ENCODE data around the gene PSORS1C1.
"Not testable (repeated sequence)": the region's sequence is repeated elsewhere in the genome, so short reads cannot be mapped to it uniquely, and the experiment has no call there.

PSORS1C1 gene

GRCh38 chr6:31179042-31179386 is 64.4 kb downstream of the PSORS1C1 start:
- H3K4me3 ChIP-seq (ENCODE audit: low read length): no peak overlapping the region
- no peak for DNase-seq (ENCODE audit: low read depth)
- TF ChIP-seq, protein P1, sequence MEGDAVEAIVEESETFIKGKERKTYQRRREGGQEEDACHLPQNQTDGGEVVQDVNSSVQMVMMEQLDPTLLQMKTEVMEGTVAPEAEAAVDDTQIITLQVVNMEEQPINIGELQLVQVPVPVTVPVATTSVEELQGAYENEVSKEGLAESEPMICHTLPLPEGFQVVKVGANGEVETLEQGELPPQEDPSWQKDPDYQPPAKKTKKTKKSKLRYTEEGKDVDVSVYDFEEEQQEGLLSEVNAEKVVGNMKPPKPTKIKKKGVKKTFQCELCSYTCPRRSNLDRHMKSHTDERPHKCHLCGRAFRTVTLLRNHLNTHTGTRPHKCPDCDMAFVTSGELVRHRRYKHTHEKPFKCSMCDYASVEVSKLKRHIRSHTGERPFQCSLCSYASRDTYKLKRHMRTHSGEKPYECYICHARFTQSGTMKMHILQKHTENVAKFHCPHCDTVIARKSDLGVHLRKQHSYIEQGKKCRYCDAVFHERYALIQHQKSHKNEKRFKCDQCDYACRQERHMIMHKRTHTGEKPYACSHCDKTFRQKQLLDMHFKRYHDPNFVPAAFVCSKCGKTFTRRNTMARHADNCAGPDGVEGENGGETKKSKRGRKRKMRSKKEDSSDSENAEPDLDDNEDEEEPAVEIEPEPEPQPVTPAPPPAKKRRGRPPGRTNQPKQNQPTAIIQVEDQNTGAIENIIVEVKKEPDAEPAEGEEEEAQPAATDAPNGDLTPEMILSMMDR (conservative IDR thresholded peaks at IDR 0.05; ENCODE audit: low read depth, low read length): no peak

DNA sequence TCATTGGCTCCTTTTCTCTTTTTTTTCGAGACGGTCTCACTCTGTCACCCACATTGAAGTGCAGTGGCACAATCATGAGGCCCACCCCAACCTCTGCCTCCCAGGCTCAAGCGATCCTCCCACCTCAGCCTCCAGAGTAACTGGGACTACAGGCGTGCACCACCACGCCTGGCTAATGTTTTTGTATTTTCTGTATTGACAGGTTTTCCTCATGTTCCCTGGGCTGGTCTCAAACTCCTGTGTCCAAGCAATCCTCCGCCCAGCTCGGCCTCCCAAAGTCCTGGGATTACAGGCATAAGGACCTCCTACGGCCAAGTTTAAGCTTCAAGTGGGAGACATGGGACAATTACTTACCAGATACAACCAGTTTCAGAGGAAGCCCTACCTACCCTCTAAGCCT is 65.3 kb downstream of the PSORS1C1 start:
- TF ChIP-seq, protein P1 (conservative IDR thresholded peaks at IDR 0.05; ENCODE audit: low read depth, low read length): no peak
- peak overlapping the region; percentile 34 for H3K4me3 ChIP-seq (ENCODE audit: low read length)
- no peak for DNase-seq (ENCODE audit: low read depth)

GRCh38 chr6:31180500-31180899 is 65.9 kb downstream of the PSORS1C1 start:
- H3K4me3 ChIP-seq (ENCODE audit: low read length): peak overlapping the region; percentile 34
- TF ChIP-seq, protein P1 (conservative IDR thresholded peaks at IDR 0.05; ENCODE audit: low read depth, low read length): no peak
- DNase-seq (ENCODE audit: low read depth): no peak

- not testable (repeated sequence) for H3K4me3 ChIP-seq (ENCODE audit: low read length); DNase-seq (ENCODE audit: low read depth)
These were observed 68.7 kb downstream of the PSORS1C1 start for GRCh38 chr6:31183287-31183686.

GRCh38 chr6:31183859-31184258 is 69.3 kb downstream of the PSORS1C1 start:
- H3K4me3 ChIP-seq (ENCODE audit: low read length); DNase-seq (ENCODE audit: low read depth): not testable (repeated sequence)

- DNase-seq (ENCODE audit: low read depth); H3K4me3 ChIP-seq (ENCODE audit: low read length): not testable (repeated sequence)
These were observed 71.1 kb downstream of the PSORS1C1 start for GRCh38 chr6:31185695-31186051.

GRCh38 chr6:31186052-31186734 is 71.6 kb downstream of the PSORS1C1 start:
- TF ChIP-seq, protein P1 (conservative IDR thresholded peaks at IDR 0.05; ENCODE audit: low read depth, low read length): no peak
- H3K4me3 ChIP-seq (ENCODE audit: low read length): no peak overlapping the region
- no peak for DNase-seq (ENCODE audit: low read depth)

DNA sequence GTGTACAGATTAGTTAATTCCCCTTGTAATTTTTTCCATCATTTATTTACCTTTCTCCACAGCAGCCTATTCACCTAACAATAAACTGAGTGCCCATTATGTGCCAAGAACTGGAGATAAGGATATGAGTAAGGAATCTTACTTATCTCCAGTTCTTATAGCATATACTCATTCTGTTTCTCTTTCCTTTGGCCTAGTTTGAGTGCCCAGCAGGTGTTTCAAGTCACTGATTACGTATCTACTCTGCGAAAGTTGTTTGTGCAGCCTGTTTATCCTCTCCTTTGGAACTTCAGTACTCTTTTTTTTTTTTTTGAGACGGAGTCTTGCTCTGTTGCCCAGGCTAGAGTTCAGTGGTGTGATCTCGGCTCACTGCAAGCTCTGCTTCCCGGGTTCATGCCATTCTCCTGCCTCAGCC is 73.2 kb downstream of the PSORS1C1 start:
- H3K4me3 ChIP-seq (ENCODE audit: low read length): no peak overlapping the region
- TF ChIP-seq, protein P1 (conservative IDR thresholded peaks at IDR 0.05; ENCODE audit: low read depth, low read length): no peak
- DNase-seq (ENCODE audit: low read depth): no peak

GRCh38 chr6:31189223-31189622 is 74.6 kb downstream of the PSORS1C1 start:
- H3K4me3 ChIP-seq (ENCODE audit: low read length); DNase-seq (ENCODE audit: low read depth): not testable (repeated sequence)
